ENCODE measurements around the gene PDCD10. TPM values are rescaled to one million over a fixed set of nuclear protein-coding genes. Genes with fewer than 3 reads are reported as not detected.

The PDCD10 gene
- polyA plus RNA-seq, 3 donors = 31.7 to 61.8 (median 61.5) TPM

DNA sequence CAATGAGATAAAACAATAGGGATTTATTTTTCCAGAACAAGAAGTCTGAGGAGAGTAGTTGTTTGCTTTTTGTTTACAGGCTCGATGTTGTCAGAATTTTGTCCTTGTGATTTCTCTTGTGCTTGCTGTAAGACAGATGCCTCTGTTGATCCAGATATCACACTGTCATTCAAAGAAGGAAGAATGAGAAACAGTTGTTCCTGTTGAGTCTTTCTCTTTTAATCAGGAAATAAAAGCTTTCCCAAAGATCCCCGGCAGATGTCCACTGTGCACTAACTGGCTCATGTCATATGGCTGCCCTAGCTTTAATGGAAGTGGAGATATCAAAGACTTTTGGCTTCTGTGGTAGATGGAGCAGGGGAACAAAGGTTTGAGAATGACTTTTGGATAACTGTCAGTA is 7.6 kb upstream of the PDCD10 start:
- Histone ChIP-seq H2AFZ (ENCODE audit: insufficient read depth, low read depth, low read length, poor library complexity, severe bottlenecking) (no peak overlapping the region), H3K79me2 (ENCODE audit: insufficient read depth, low read length) (no peaks in the 10 kb centered on the region), H3K4me1 (ENCODE audit: control insufficient read depth in 1 of 2, insufficient read depth in 2 of 2, low read length in 2 of 2) (peaks cover 7% of the 10 kb centered on the region in 2 donors), H3K27me3 (ENCODE audit: control insufficient read depth in 2 of 2, insufficient read depth in 2 of 2, low read length in 2 of 2) (no peaks in the 10 kb centered on the region), H3K9ac (ENCODE audit: insufficient read depth, low read length, poor library complexity, severe bottlenecking) (no peak overlapping the region), H3K27ac (ENCODE audit: low read depth in 1 of 2, low read length in 2 of 2) (no peak overlapping the region), H3K36me3 (replicated peaks in 1 of 2; ENCODE audit: control insufficient read depth in 1 of 2, insufficient read depth in 2 of 2, low read length in 2 of 2) (no peaks in the 10 kb centered on the region), H3K9me3 (replicated peaks in 1 of 2; ENCODE audit: control insufficient read depth in 1 of 2, insufficient read depth in 1 of 2, low read length in 2 of 2) (no peaks in the 10 kb centered on the region), H4K20me1 (ENCODE audit: insufficient read depth, low read length) (no peaks in the 10 kb centered on the region), H3K4me2 (replicated peaks; ENCODE audit: extremely low read depth, low read length, poor library complexity, severe bottlenecking) (no peak overlapping the region), H3K4me3 (replicated peaks in 1 of 3; ENCODE audit: low read depth in 2 of 3, low read length in 3 of 3) (no peak overlapping the region)
- Mint-ChIP-seq H3K4me1 (peaks cover 12% of the 10 kb centered on the region), H3K27ac (no peak overlapping the region), H3K4me3 (no peak overlapping the region), H3K36me3 (no peaks in the 10 kb centered on the region), H3K9me3 (peaks cover 0 to 2% (median 0%) of the 10 kb centered on the region in 7 donors), H3K27me3 (ENCODE audit: low read depth in 3 of 3) (peaks cover 0 to 1% (median 1%) of the 10 kb centered on the region in 3 donors)
- WGBS (ENCODE audit: insufficient coverage) = 92% methylated on average over 2 of the region's 2 CpGs
- intact Hi-C loops (cut with micrococcal nuclease) = loop anchor here in 1 of 2 donors (10.0 kb wide), 1 partner anchor 122 kb away; no protein-coding TSS in a partner anchor
- DNase-seq = no peak
- TF ChIP-seq, protein P1, sequence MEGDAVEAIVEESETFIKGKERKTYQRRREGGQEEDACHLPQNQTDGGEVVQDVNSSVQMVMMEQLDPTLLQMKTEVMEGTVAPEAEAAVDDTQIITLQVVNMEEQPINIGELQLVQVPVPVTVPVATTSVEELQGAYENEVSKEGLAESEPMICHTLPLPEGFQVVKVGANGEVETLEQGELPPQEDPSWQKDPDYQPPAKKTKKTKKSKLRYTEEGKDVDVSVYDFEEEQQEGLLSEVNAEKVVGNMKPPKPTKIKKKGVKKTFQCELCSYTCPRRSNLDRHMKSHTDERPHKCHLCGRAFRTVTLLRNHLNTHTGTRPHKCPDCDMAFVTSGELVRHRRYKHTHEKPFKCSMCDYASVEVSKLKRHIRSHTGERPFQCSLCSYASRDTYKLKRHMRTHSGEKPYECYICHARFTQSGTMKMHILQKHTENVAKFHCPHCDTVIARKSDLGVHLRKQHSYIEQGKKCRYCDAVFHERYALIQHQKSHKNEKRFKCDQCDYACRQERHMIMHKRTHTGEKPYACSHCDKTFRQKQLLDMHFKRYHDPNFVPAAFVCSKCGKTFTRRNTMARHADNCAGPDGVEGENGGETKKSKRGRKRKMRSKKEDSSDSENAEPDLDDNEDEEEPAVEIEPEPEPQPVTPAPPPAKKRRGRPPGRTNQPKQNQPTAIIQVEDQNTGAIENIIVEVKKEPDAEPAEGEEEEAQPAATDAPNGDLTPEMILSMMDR (IDR thresholded peaks at IDR 0.05) = no peak

DNA sequence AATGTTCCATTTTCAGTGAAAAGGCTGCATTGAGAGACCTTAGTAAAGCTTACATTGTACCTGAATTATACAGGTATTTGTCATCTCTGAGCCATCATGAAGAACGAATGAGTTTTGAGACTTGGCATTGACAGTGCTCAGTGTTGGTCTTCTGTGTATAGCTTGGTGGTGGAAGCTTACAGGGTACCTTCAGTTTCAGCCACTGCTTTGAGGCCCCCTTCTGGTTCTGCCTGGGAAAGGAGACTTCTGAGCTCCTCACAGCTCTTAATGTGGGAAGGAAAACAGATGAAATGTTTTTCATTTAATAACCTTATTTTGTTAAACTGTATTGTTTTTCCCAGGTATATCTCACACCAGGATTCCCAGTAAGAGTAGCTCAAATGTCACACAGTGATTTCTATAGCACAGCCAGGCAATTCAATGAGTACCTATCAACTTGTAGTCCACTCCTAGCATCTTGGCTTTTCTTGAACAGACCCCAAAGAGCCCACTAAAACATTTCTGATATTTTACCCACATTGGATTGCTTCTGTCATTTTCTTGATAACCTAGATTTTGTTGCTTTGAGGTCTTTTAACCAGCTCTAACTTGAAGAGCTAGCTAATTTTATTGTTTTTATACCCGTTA is 6.4 kb upstream of the PDCD10 start:
- Histone ChIP-seq H3K9ac (ENCODE audit: insufficient read depth, low read length, poor library complexity, severe bottlenecking) (no peak overlapping the region), H3K4me3 (replicated peaks in 1 of 3; ENCODE audit: low read depth in 2 of 3, low read length in 3 of 3) (no peak overlapping the region), H3K9me3 (replicated peaks in 1 of 2; ENCODE audit: control insufficient read depth in 1 of 2, insufficient read depth in 1 of 2, low read length in 2 of 2) (no peaks in the 10 kb centered on the region), H4K20me1 (ENCODE audit: insufficient read depth, low read length) (no peaks in the 10 kb centered on the region), H3K4me2 (replicated peaks; ENCODE audit: extremely low read depth, low read length, poor library complexity, severe bottlenecking) (no peak overlapping the region), H3K79me2 (ENCODE audit: insufficient read depth, low read length) (no peaks in the 10 kb centered on the region), H3K36me3 (replicated peaks in 1 of 2; ENCODE audit: control insufficient read depth in 1 of 2, insufficient read depth in 2 of 2, low read length in 2 of 2) (no peaks in the 10 kb centered on the region), H3K4me1 (ENCODE audit: control insufficient read depth in 1 of 2, insufficient read depth in 2 of 2, low read length in 2 of 2) (peaks cover 3% of the 10 kb centered on the region in 2 donors), H2AFZ (ENCODE audit: insufficient read depth, low read depth, low read length, poor library complexity, severe bottlenecking) (no peak overlapping the region), H3K27me3 (ENCODE audit: control insufficient read depth in 2 of 2, insufficient read depth in 2 of 2, low read length in 2 of 2) (no peaks in the 10 kb centered on the region), H3K27ac (ENCODE audit: low read depth in 1 of 2, low read length in 2 of 2) (no peak overlapping the region)
- peaks cover 0 to 1% (median 1%) of the 10 kb centered on the region in 3 donors for H3K27me3 Mint-ChIP-seq (ENCODE audit: low read depth in 3 of 3)
- no peak overlapping the region for H3K27ac Mint-ChIP-seq
- H3K36me3 Mint-ChIP-seq = no peaks in the 10 kb centered on the region
- TF ChIP-seq, protein P1 (IDR thresholded peaks at IDR 0.05) = no peak
- H3K4me3 Mint-ChIP-seq = no peak overlapping the region
- peaks cover 0 to 2% (median 0%) of the 10 kb centered on the region in 7 donors for H3K9me3 Mint-ChIP-seq
- 70% methylated on average over 2 of the region's 2 CpGs for WGBS (ENCODE audit: insufficient coverage)
- DNase-seq = no peak
- intact Hi-C loops (cut with micrococcal nuclease) = loop anchor here in 1 of 2 donors (10.0 kb wide), 1 partner anchor 124 kb away; no protein-coding TSS in a partner anchor
- peaks cover 4% of the 10 kb centered on the region for H3K4me1 Mint-ChIP-seq

Data from CD14-positive monocyte (primary cell).